Measurements from ENCODE around the gene UBE2I.

DNA sequence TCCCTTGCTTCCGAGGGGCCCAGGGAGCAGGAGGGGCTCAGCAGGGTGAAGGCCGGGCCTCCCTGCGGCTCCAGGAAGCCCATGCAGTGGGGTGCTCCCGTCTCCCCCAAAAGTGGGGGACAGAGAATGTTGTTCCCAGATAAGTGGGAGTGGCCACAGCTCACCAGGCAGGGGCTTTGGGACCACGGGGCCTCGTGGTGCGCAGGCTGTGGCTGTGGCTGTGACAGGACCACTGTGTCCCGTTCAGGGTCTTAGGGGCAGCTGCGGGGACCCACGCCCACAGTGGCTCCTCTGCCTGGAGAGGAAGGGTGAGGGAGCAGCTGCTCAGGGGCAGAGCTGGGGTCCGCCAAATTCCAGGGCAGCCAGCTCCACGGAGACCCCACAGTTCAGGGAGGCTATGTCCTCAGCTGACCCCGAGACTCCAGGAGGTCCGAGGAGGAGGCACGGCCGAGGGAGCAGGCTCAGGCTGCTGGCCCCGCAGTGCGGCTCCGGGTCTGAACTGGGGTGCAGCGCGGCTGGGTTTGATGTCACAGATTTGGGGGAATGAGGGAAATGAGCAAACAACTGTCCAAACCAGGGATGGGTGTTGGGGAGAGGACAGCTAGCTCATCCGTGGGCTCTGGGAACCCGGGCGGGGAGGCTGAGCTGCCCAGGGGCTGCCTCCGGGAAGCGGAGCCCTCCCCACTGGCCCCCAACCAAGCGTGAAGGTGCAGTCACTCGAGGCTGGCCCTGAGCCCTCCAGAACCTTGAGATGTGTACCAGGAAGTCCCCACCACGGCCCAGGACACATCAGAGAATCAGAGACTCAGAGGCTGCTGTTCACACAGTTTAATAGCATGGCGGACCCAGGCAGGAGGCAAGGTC, 30.1 kb upstream of the UBE2I start:
- TF ChIP-seq, protein P1, sequence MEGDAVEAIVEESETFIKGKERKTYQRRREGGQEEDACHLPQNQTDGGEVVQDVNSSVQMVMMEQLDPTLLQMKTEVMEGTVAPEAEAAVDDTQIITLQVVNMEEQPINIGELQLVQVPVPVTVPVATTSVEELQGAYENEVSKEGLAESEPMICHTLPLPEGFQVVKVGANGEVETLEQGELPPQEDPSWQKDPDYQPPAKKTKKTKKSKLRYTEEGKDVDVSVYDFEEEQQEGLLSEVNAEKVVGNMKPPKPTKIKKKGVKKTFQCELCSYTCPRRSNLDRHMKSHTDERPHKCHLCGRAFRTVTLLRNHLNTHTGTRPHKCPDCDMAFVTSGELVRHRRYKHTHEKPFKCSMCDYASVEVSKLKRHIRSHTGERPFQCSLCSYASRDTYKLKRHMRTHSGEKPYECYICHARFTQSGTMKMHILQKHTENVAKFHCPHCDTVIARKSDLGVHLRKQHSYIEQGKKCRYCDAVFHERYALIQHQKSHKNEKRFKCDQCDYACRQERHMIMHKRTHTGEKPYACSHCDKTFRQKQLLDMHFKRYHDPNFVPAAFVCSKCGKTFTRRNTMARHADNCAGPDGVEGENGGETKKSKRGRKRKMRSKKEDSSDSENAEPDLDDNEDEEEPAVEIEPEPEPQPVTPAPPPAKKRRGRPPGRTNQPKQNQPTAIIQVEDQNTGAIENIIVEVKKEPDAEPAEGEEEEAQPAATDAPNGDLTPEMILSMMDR (IDR thresholded peaks at IDR 0.05; ENCODE audit: low read length) = no peak
- TF ChIP-seq EZH2 (optimal IDR thresholded peaks at IDR 0.05; ENCODE audit: low read depth, low read length) (no peak), EZH2phosphoT487 (IDR thresholded peaks at IDR 0.05; ENCODE audit: low read length) (no peak)
